ENCODE data around the gene SMR3A.

The SMR3A gene

DNA sequence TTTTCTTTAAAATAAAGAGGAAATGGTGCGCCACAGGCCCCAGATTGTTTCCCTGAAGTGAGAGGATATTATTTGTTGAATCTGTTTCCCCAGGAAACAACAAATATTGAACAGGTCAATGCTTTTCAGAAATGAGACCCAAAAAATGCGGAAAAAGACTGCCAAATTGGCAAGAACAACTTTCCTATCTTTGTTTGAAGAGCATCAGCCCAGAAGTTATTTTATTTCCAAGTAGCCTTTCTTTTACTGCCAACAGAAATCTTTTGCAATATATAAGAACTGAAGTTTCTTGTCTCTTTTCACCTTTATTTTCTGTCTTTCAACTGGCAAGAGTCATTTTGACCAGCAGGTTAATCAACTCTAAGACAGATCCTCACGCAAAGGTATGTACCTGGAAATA lies at the start of gene SMR3A:
Gene SMR3A (plus strand): TSS at position 301 of the 400 bp plus-strand sequence. CDS start 1,356 bp downstream, outside the sequence.
- DNase-seq: no peak

DNA sequence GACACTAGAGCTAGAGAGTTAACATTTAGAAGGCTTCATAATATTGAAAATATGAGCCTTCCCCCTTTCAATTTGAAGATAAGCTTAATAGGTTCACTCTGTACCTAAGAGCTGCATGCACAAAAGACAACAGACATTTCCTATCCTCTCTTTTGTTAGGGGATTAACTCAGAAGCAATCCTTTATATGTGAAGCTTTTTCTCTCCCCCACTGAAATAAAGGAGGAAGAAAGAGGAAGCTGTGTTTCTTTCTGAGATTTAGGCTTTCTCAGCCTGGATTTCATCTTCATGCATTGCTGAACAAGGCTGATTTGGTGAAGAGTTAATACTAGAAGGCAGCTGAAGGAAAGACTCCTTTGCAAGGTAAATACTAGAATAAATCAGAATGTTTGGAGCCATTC lies 46.8 kb upstream of the SMR3A start:
- DNase-seq: no peak

DNA sequence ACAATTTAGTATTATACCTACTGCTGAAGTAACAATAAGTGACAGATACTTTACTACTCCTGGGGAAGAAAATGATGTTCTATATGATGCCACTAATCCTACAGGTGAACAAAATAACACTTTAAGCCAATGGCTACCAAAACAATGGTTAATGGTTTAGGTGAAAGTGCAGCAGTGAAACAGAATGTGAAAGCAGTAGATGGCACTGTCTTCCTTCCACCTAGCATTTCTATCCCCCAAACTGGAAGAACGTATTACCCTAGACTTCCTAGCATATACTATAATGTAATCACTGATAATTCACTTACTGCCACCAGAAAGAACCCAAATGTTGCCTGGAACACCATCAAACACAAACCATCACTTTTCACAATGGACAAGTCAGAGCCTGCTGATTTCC lies 44.6 kb upstream of the SMR3A start:
- no peak for DNase-seq

DNA sequence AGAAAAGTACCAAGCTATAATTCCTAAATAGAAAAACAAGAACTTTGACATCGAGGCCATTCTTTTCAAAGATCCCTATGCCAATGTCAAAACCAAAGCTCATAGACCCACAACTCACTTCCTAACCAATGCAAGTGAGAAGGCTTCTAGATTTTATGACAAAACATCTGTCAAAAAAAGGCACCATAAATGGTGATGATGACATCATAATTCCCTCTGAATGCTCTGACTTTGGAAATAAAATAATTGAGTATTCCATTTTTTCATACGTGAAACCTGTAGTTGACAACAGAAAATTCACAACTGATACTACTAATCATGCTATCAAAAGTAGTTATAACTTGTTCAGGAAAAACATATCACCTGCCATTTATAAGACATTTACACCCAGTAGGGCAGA lies 34.5 kb upstream of the SMR3A start:
- DNase-seq: no peak

DNA sequence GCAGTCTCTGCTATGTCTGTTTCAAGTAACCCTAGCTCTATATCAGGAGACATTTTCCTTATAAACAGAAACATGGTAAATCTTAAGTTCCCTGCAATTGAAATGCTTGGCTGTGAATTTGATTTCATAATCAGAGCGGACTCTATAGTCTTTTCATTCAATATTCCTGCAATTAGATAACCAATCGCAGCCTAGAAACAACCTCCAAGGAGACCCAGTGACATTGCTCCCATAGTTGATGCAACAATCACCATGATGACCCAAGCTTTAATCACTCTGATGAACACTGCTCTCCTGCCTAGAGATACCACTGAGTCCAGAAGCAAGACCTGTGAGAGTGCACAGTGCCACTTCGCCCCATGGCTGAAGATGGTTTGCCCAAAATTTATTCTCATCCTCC lies 25.9 kb upstream of the SMR3A start, which contains the start of gene CABS1:
Gene CABS1 (plus strand): TSS at position 301 of the 400 bp plus-strand sequence. CDS start 59 bp downstream, at position 360.
- no peak for DNase-seq

DNA sequence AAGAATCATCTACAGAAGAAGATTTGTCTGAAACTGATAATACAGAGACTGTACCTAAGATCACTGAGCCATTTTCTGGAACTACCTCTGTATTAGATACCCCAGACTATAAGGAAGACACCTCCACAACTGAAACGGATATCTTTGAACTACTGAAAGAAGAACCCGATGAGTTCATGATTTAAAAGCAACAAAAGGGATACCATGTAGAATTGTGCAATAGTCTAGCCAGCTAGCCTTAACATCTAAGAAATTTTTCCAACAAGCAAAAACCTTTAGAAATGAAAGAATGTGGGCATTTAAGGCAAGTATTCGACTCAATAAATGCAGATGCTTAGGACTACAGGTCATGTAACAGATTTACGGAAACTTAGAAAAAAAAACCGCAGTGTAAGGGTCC lies 24.5 kb upstream of the SMR3A start:
- DNase-seq: no peak

DNA sequence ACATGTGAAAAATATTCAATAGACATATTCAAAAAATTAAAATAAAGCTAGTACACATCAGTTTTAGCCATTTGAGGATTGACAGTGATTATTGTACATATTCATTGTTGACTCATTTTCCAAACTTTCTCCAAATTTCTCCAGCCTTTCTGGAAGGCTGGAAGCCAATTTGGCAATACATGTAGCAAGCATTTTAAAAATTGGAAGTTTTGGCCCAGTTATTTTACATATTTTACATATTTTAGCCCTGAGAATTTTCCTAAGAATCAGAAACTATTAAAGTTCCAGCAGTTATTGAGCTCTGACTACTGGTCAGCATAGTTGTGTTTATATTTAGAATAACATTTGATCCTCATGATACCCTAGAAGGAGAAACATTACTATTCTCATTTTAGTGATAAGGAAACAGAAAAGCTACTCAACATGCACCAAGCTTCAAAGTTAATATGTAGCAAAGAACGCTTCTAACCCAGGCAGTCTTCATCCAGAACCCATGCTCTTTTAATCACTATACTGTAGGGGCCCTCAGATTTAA lies 22.6 kb upstream of the SMR3A start:
- DNase-seq: no peak

DNA sequence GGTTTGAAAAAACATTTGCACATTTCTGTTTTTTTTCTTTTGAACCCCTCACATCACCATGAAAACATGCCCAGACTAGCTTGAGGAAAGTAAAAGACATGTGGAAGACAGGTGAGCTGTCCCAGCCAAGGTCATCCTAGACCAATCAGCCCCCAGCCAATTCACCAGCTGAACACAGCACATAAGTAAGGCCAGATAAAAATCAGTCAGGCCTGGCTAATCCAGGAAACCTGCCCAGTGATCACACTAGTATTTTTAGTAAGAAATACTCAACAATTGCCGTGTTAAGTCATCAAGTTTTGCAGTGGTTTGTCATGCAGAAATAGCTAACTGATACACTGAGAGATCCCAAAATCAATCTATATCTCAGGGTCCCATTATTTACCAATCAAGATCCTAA lies 4.4 kb upstream of the SMR3A start:
- no peak for DNase-seq

DNA sequence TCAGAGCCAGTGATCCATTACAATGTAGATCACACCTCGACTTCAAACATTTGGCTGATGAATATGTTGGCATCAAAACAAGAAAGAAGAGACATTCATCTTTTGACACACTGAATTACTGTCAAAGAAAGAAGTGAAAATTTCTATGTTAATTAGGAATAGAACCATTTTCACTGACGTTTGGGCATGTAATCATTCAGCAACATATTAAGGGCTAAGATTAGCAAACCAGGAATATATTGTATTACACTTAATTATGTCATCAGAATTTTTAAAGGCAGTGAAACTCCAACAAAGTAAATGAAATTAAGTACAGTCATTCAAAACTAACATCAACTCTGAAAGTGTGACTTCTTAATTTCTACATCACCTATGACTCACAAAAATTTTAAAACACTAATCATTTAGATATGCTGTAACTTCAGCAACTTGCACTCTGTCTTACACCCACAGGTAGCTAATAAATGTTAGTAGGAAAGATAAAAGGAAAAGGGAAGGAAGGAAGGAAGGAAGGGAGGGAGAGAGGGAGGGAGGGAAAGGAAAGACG lies 1.4 kb upstream of the SMR3A start:
- DNase-seq: no peak

DNA sequence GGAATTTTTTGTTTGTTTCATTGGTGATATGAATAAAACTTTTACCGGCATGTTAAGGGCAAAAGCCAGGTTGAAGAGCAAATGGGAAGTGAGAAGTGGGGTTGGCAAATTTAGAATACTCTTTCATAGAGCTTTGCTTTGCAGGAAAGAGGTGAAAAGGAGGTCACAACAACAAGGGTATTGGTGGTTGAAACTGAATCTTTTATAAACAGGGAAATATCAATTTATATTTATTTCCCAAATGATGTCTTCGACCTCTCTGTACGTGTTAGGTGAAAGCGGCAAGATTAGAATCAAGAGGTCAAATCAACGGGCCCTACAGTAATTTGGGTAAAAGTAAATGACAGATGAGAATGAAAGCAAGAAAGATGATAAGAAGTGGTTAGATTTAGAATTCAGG lies 3.4 kb downstream of the SMR3A start:
- DNase-seq: no peak

DNA sequence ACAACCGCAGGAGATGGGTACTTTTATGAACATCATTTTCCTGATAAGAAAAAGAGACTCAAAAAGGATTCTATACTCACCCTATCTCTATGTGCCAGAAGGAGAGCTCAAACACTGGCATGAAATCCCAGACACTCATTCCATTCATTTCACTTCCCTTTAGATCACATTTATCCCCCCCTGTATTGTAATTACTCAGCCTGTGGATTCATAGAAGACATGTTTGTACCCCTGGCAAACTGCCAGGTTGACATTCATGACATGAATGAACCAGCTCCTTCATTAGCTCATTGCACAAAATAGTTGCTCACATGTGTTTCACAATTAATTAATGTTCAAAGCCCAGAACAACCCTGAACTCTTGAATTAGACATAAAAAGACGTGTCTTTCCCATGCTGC lies 4.9 kb downstream of the SMR3A start:
- DNase-seq: no peak

DNA sequence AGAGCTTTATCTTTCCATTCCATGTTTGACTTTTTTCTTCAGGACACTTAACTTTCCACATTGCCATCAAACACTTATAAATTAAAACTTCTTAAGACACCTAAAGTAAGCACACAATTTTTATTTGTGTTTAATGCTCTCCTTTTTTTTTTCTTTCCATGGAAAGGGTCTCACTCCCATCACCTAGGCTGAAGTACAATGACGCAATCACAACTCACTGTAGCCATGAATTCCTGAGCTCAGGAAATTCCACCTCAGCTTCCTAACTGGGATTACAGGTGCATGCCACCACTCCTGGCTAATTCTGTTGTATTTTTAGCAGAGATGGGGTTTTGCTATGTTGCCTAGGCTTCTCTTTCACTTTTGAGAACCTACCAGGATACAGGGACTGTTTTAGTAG lies 7.3 kb downstream of the SMR3A start:
- no peak for DNase-seq

DNA sequence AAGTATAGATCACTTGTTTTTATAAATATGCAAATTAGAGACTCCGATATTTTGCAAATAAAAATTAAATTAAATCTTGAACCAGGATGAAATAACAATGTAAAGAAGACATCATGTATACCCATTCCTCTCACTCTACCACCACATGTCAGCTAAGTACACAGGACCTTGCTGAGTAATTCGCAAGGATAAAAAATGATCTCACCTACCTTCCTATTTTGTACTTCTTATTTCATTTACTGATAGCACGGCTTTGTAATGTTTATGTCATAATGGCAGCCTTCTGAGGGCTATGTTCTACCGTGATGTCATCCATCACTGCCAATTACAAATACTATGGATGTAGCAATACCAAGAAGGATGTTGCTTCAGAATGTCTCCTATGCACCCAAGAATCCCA lies 11.4 kb downstream of the SMR3A start:
- no peak for DNase-seq

DNA sequence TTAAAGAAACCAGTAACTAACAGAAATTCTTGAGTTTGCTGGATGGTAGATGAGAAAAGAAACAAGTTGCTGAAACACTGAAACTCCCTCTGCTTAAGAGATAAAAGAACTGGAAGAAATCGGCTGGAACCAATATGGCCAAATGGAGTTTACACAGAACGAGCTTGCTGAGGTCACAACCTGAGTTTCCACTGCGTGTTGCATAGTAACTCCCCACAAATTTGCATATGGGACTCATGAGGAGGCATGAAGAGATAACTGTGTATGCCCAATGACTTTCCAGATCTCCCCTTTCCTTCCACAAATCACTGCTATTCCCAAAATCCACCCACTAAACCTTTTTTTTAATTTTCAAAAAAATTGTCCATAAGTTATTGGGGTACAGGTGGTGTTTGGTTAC lies 12.2 kb downstream of the SMR3A start:
- no peak for DNase-seq

DNA sequence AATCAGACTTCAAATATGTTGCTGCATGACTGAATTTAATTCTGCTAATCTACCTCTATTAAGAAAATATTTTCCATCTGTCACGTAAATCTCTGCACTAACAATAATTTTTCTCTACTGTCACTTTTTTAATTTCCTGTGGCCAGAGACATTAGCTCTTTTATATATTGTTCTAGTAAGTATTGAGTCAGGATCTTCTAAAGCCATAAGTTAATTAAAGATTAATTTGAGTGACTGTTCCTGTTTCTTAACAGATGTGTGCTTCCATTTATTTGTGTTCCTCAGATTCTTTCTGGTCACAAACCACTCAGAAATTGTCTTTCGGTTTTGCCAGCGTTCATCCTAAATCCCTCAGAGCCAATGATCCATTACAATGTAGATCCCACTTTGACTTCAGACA lies 20.0 kb downstream of the SMR3A start:
- DNase-seq: no peak

DNA sequence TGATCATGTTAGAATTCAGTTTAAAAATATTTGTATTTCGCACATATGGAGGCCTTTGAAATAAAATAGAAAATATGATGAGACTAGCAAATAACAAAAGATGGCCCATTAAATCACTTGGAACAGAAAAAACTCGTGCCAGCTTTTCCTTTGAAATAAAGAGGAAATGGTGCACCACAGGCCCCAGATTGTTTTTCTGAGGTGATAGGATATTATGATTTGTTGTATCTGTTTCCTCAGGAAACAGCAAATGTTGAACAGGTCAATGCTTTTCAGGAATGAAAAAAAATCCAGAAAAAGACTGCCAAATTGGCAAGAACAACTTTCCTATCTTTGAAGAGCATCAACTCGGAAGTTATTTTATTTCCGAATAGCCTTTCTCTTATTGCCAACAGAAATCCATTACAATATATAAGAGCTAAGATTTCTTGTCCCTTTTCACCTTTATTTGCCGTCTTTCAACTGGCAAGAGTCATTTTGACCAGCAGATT lies 22.2 kb downstream of the SMR3A start, which contains the start of gene SMR3B:
Gene SMR3B (plus strand): TSS at position 441 of the 491 bp plus-strand sequence. CDS start 1,380 bp downstream, outside the sequence.
- no peak for DNase-seq

DNA sequence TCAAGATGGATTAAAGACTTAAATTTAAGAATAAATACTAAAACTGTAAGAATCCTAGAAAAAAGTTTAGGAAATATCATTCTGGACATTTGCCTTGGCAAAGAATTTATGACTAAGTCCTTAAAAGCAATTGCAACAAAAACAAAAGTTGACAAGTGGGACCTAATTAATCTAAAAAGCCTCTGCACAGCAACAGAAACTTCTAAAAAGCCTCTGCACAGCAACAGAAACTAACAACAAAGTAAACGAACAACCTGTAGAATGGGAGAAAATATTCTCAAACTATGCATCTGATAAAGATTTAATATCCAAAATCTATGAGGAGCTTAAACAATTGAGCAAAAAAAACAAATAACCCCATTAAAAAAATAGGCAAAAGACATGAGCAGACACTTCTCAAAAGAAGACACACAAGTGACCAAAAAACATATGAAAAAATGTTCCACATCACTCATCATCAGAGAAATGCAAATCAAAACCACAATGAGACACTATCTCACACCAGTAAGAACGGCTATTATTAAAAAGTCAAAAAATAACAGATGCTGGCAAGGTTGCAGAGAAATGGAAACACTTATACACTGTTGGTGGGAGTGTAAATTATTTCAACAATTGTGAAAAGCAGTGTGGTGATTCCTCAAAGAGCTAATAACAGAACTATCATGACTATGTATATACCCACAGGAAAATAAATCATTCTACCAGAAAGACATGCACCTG lies 31.7 kb downstream of the SMR3A start:
- DNase-seq: no peak

DNA sequence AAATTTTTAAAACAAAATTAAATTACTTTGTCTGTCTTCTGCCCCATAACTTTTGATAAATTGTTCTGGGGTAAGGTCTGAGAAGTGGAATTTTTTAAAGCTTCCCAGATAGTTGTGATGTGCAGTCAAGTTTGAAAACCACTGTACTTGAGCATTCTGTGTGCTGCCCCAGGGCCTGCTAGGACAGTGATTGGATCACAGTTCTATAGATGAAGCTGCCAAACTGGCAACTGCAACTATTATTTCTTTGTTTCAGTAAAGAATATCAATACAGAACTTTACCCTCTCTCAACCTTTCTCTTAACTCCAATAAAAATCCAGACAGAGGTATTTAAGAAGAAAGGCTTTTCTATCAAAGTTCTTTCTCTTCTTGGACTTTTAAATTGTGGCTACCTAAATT lies 37.0 kb downstream of the SMR3A start, which contains the start of gene OPRPN:
Gene OPRPN (plus strand): TSS at position 361 of the 400 bp plus-strand sequence. CDS start 1,346 bp downstream, outside the sequence.
- DNase-seq: no peak

DNA sequence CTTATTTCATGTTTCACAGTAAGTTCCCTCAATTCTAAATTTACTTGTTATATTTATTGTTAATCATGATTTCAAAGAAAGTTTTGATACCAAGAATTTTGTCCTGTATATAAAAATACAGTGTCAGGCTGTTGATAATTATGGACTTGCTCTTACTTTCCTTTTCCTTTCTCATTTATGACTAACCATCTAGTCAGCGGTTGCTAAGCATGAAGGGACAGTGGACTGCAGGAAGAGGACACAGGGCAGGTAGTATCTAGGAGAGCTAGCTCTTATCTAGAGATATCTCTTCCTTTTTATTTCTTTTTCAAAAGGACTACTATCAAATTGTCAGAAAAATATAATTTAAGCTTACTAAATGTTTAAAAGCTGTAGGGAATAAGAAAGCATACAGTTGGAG lies 38.8 kb downstream of the SMR3A start:
- DNase-seq: no peak

DNA sequence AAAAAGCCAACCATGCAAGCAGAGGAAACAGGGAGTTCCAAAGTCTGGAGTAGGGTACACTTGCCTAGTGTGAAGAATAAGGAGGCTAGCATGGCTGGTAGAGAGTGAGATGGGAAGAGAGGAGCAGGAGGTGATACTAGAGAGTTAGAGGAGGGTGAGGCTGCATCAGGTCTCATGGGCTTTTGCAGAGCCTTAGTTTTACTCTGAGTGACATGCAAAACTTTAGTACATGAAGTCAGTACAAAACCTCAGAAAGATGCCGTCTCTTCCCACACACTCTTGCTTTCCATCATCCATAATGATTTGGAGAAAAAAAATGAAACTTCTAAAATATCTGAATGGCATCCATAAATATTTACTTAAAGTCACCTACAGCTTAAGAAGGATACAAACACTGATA lies 42.2 kb downstream of the SMR3A start:
- no peak for DNase-seq

DNA sequence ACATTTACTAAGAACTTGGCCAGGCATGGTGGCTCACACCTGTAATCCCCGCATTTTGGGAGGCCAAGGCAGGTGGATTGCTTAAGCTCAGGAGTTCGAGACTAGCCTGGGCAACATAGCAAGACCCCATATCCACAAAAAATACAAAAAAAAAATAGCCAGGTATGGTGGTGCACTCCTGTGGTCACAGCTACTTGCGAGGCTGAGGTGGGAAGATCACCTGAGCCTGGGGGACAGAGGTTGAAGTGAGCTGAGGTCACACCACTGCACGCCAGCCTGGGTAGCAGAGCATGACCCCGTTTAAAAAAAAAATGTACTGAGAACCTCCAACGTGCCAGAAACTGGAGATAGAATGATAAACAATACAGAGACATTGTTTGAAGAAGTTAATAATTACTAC lies 45.2 kb downstream of the SMR3A start:
- DNase-seq: no peak

All from activated CD4-positive, alpha-beta T cell treated with anti-CD3 and anti-CD28 coated beads for 1 hour (primary cell).